ENCODE results near the gene SLC12A5. TPM values are rescaled to one million over a fixed set of nuclear protein-coding genes. Genes with fewer than 3 reads are reported as not detected.

The SLC12A5 gene
- total RNA-seq, 4 donors from 2014 or later: 0.99 to 1.2 TPM; not detected in 2

DNA sequence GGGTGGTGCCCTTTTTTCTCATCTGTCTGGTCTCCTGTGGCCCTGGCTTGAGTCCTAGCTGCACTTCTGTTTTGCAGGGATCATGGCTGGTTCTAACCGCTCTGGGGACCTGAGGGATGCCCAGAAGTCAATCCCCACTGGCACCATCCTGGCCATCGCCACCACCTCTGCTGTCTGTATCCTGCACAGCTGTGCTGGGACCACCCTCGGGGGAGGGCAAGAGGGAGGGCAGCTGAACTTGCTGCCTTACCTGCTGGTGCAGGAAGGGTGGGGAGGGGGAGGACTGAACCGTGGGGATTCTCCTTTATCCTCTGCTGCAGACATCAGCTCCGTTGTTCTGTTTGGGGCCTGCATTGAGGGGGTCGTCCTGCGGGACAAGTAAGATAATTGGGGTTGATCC lies 14.5 kb downstream of the SLC12A5 start:
- 37% methylated on average over 6 of the region's 7 CpGs for WGBS
- H3K4me3 ChIP-seq: no peak overlapping the region
- intact Hi-C loops (cut with DNase I): no loop called here
- TF ChIP-seq POLR2AphosphoS5 (IDR thresholded peaks at IDR 0.05) (no peak), EP300 (IDR thresholded peaks at IDR 0.05) (no peak), POLR2A (IDR thresholded peaks at IDR 0.05; ENCODE audit: low read depth) (no peak)
- TF ChIP-seq, protein P1, sequence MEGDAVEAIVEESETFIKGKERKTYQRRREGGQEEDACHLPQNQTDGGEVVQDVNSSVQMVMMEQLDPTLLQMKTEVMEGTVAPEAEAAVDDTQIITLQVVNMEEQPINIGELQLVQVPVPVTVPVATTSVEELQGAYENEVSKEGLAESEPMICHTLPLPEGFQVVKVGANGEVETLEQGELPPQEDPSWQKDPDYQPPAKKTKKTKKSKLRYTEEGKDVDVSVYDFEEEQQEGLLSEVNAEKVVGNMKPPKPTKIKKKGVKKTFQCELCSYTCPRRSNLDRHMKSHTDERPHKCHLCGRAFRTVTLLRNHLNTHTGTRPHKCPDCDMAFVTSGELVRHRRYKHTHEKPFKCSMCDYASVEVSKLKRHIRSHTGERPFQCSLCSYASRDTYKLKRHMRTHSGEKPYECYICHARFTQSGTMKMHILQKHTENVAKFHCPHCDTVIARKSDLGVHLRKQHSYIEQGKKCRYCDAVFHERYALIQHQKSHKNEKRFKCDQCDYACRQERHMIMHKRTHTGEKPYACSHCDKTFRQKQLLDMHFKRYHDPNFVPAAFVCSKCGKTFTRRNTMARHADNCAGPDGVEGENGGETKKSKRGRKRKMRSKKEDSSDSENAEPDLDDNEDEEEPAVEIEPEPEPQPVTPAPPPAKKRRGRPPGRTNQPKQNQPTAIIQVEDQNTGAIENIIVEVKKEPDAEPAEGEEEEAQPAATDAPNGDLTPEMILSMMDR (IDR thresholded peaks at IDR 0.05): no peak
- no peak for DNase-seq (ENCODE audit: extremely low spot score)
- no peaks in the 10 kb centered on the region for H3K36me3 ChIP-seq
- no peaks in the 10 kb centered on the region for H3K9me3 ChIP-seq
- no peak overlapping the region for H3K27ac ChIP-seq (replicated peaks in 1 of 4)
- H3K27me3 ChIP-seq: peaks cover 0 to 70% (median 0%) of the 10 kb centered on the region in 4 donors
- no peaks in the 10 kb centered on the region for H3K4me1 ChIP-seq

DNA sequence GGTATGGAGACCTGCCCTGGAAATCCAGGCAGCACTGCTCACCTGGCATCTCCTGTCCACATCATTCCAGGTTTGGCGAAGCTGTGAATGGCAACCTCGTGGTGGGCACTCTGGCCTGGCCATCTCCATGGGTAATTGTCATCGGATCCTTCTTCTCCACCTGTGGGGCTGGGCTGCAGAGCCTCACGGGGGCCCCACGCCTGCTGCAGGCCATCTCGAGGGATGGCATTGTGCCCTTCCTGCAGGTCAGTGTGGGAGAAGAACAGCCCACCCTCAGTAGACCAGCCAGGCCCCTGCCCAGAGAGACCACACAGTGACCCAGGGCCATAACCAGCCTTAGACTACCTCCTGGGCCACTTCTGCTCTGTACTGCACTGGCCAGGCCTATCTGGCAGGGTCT lies 15.9 kb downstream of the SLC12A5 start:
- intact Hi-C loops (cut with DNase I): no loop called here
- no peak overlapping the region for H3K4me3 ChIP-seq
- no peak overlapping the region for H3K27ac ChIP-seq (replicated peaks in 1 of 4)
- H3K9me3 ChIP-seq: no peaks in the 10 kb centered on the region
- no peak for DNase-seq (ENCODE audit: extremely low spot score)
- 77% methylated on average over 6 of the region's 6 CpGs for WGBS
- TF ChIP-seq POLR2A (IDR thresholded peaks at IDR 0.05; ENCODE audit: low read depth) (no peak), EP300 (IDR thresholded peaks at IDR 0.05) (no peak), POLR2AphosphoS5 (IDR thresholded peaks at IDR 0.05) (no peak)
- TF ChIP-seq, protein P1 (IDR thresholded peaks at IDR 0.05): no peak
- peaks cover 0 to 80% (median 0%) of the 10 kb centered on the region in 4 donors for H3K27me3 ChIP-seq
- no peaks in the 10 kb centered on the region for H3K36me3 ChIP-seq
- no peaks in the 10 kb centered on the region for H3K4me1 ChIP-seq

DNA sequence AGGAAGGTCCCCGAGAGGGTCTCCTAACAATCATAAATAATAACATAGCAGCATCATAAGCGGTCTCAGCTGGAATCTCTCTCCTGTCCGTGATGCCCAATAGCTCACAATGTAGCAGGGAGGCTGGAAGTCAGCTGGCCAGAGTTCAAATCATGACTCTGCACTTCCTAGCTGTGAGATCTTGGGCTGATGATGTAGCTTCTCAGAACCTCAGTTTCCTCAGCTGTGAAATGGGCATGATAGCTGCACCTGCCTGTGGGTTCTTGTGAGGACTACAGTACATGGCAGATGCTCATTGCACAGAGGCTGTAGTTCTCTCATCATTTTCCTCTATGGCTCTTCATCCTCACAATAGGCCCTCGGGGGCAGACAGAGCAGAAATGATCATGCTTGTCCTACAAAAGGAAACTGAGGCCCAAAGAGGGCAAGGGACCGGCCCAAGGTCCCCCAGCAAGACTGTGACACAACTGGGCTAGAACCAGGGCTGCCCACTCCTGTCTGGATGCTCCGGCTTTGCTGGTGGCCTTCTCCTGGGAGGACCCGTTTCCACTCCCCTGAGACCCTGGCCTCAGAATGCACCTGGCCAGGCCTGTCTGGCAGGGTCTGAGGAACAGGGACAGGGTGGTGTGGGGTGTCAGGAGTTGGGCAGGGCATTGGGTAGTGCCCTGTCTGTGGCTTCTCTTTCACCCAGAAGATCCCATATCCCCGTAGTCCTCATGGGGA lies 17.7 kb downstream of the SLC12A5 start:
- no peak overlapping the region for H3K4me3 ChIP-seq
- H3K27ac ChIP-seq (replicated peaks in 1 of 4): no peak overlapping the region
- intact Hi-C loops (cut with DNase I): no loop called here
- H3K36me3 ChIP-seq: no peaks in the 10 kb centered on the region
- TF ChIP-seq, protein P1 (IDR thresholded peaks at IDR 0.05): no peak
- TF ChIP-seq POLR2AphosphoS5 (IDR thresholded peaks at IDR 0.05): no peak
- no peak for TF ChIP-seq EP300 (IDR thresholded peaks at IDR 0.05)
- no peak for TF ChIP-seq POLR2A (IDR thresholded peaks at IDR 0.05; ENCODE audit: low read depth)
- H3K4me1 ChIP-seq: no peaks in the 10 kb centered on the region
- H3K27me3 ChIP-seq: peaks cover 0 to 85% (median 0%) of the 10 kb centered on the region in 4 donors
- no peak for DNase-seq (ENCODE audit: extremely low spot score)
- 72% methylated on average over 5 of the region's 8 CpGs for WGBS
- no peaks in the 10 kb centered on the region for H3K9me3 ChIP-seq

DNA sequence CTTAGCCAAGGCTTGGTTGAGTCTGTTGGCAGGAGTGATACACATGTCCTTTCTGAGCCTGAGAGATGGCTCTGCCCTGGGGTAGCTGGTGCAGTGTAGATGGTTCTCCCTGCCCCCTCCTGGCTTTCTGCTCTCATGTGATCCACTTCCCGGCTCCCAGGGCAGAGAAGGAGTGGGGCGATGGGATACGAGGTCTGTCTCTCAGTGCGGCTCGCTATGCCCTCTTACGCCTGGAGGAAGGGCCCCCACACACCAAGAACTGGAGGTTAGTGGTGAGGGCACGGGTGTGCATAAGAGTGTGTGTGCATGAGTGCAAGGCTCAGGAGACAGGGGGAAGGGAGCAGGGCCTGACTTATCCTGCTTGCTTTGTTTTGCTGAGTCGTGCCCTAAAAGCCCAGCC lies 18.8 kb downstream of the SLC12A5 start:
- no peaks in the 10 kb centered on the region for H3K4me1 ChIP-seq
- H3K27ac ChIP-seq (replicated peaks in 1 of 4): no peak overlapping the region
- WGBS: 75% methylated on average over 2 of the region's 8 CpGs
- no peaks in the 10 kb centered on the region for H3K36me3 ChIP-seq
- no peak for DNase-seq (ENCODE audit: extremely low spot score)
- intact Hi-C loops (cut with DNase I): no loop called here
- H3K9me3 ChIP-seq: no peaks in the 10 kb centered on the region
- TF ChIP-seq, protein P1 (IDR thresholded peaks at IDR 0.05): no peak
- TF ChIP-seq EP300 (IDR thresholded peaks at IDR 0.05): no peak
- TF ChIP-seq POLR2A (IDR thresholded peaks at IDR 0.05; ENCODE audit: low read depth): no peak
- TF ChIP-seq POLR2AphosphoS5 (IDR thresholded peaks at IDR 0.05): no peak
- no peak overlapping the region for H3K4me3 ChIP-seq
- H3K27me3 ChIP-seq: peaks cover 0 to 82% (median 0%) of the 10 kb centered on the region in 4 donors

All from esophagus muscularis mucosa (tissue), 4 donors.